ENCODE data around the gene CHID1.

The CHID1 gene

DNA sequence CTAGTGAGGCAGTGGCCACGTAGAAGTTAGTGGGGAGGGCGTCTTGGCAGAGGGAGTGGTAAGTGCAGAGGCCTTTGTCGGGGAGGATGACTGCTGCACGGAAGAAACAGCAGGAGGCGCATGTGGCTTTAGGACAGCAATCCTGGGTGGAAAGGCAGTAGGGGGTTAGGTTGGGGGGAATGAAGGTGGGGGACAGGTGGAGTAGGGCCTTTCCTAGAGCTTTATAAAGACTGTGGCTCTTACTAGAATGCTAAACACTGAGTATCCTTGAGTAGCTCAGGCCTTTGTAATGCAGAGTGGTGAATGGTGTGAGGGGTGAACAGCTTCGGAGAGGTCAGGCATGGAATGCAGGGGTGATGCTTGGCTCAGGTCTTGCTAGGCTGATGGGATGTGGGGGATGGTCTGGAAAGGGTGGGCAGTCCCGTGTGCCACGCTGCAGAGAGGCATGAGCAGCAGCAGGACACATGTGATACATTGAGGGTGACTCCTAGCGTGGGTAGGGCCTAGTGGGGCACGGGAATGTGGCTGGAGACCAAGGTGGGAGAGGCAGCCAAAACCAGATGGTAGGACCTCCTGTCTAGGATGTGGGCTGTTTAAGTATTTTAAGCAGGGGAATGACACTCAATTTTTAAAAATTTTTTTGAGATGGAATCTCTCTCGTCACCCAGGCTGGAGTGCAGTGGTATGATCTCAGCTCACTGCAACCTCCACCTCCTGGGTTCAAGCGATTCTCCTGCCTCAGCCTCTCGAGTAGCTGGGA is 34.3 kb upstream of the CHID1 start:
- TF ChIP-seq, protein P1, sequence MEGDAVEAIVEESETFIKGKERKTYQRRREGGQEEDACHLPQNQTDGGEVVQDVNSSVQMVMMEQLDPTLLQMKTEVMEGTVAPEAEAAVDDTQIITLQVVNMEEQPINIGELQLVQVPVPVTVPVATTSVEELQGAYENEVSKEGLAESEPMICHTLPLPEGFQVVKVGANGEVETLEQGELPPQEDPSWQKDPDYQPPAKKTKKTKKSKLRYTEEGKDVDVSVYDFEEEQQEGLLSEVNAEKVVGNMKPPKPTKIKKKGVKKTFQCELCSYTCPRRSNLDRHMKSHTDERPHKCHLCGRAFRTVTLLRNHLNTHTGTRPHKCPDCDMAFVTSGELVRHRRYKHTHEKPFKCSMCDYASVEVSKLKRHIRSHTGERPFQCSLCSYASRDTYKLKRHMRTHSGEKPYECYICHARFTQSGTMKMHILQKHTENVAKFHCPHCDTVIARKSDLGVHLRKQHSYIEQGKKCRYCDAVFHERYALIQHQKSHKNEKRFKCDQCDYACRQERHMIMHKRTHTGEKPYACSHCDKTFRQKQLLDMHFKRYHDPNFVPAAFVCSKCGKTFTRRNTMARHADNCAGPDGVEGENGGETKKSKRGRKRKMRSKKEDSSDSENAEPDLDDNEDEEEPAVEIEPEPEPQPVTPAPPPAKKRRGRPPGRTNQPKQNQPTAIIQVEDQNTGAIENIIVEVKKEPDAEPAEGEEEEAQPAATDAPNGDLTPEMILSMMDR (IDR thresholded peaks at IDR 0.05; ENCODE audit: extremely low read depth, insufficient read depth, missing control alignments): no peak
- no peak for DNase-seq (ENCODE audit: low spot score)
- in situ Hi-C loops (cut with MboI; ENCODE audit: low pct_unique_long_range_greater_than_20kb, low sequenced_read_pairs, unreplicated experiment): no loop called here

DNA sequence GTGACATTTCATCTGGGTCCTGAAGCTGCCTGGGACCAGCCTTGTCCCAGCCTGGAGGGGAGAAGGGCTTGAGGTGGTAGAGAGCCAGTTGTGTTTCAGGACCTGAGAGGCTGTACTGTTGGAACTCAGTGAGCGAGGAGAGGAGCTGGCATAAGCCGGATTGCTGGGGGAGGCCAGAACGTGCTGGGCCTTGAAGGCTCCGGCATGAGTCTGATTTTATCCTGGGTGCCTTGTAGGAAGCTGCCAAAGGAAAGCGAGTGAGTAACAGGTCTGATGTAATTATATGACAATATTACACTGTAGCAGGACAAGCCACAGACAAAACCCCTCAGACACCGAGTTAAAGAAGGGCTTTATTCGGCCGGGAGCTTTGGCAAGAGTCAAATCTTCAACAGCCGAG is 32.2 kb upstream of the CHID1 start:
- in situ Hi-C loops (cut with MboI; ENCODE audit: low pct_unique_long_range_greater_than_20kb, low sequenced_read_pairs, unreplicated experiment): no loop called here
- TF ChIP-seq, protein P1 (IDR thresholded peaks at IDR 0.05; ENCODE audit: extremely low read depth, insufficient read depth, missing control alignments): no peak
- no peak for DNase-seq (ENCODE audit: low spot score)

DNA sequence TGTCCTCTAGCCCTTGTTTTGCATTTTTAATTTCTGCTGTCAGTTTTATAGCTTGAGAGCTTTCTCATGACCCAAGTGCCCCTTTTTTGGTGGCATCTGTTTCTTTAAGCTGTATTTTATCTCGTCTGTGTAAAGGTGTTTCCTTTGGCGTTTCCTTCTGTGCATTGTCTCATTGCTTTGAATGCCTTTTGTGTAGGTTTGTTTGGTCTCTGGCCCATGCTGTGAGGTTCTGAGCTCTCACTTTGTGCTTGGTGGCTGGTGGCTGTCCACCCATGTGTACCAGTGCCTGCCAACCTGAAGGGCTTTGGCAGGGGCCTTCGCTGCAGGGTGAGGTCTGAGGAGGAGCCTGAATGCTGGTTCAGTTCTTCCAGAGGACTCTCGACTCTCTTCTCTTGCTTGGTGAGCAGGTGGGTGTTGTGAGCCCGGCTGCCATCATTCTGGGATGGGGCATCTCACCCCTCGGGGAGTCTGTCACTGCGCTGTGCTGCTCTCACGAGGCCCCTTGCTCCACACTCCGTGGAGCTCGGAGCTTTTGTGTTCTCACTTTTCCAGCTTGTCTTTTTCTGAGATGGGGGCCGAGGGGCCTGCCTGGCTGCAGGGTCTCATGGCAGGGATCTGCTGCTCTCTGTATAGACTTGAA is 30.0 kb upstream of the CHID1 start:
- TF ChIP-seq, protein P1 (IDR thresholded peaks at IDR 0.05; ENCODE audit: extremely low read depth, insufficient read depth, missing control alignments): no peak
- no peak for DNase-seq (ENCODE audit: low spot score)
- in situ Hi-C loops (cut with MboI; ENCODE audit: low pct_unique_long_range_greater_than_20kb, low sequenced_read_pairs, unreplicated experiment): no loop called here

DNA sequence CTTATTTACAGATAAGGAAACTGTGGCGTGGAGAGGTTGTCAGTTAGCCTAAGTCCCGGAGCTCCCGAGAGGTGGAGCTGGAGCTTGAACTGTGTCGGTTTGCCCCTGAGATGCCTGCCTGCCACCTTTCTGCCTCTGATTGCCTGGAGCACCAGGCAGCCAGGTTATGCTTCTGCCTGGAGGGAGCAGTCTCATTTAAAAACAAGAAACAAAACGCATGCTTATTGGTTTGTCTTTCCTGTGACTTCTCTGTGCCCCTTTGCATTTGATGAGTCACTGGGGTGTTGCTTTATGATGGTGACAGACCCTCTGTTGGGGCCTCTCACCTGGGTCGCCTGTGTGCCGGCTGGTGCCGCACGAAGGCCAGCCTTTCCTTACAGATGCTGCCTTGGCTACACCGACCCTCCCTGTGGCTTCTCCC is 27.2 kb upstream of the CHID1 start:
- TF ChIP-seq, protein P1 (IDR thresholded peaks at IDR 0.05; ENCODE audit: extremely low read depth, insufficient read depth, missing control alignments): no peak
- in situ Hi-C loops (cut with MboI; ENCODE audit: low pct_unique_long_range_greater_than_20kb, low sequenced_read_pairs, unreplicated experiment): no loop called here
- no peak for DNase-seq (ENCODE audit: low spot score)

DNA sequence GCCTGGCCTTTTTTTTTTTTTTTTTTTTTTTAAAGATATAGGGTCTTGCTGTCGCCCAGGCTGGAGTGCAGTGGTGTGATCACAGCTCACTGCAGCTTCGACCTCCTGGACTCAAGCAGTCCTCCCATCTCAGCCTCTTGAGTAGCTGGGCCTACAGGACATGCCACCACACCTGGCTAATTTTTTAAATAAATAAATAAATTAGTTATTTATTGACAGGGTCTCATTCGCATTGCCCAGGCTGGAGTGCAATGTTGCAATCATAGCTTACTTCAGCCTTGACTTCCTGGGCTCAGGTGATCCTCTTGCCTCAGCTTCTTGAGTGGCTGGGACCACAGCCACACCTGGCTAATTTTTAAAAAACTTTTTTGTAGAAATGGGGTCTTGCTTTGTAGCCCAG is 25.6 kb upstream of the CHID1 start:
- no peak for DNase-seq (ENCODE audit: low spot score)
- TF ChIP-seq, protein P1 (IDR thresholded peaks at IDR 0.05; ENCODE audit: extremely low read depth, insufficient read depth, missing control alignments): no peak

DNA sequence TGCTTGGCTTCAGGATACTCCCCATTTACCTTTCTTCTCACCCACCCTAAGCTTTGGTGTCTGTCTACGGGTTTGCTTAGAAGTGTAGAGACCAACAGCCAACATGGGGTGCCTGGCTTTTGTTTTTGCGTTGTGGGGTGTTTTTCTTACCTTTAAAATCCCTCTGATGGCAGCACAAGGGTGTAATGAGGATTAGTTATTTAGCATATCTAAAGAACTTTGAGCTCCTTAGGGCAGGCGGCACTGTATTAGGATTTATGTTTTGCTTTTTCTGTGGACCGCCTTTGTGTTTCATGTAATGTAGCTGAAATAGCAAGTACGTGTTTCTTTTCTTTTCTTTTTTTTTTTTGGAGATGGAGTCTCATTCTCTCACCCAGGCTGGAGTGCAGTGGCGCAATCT is 23.9 kb upstream of the CHID1 start:
- in situ Hi-C loops (cut with MboI; ENCODE audit: low pct_unique_long_range_greater_than_20kb, low sequenced_read_pairs, unreplicated experiment): no loop called here
- TF ChIP-seq, protein P1 (IDR thresholded peaks at IDR 0.05; ENCODE audit: extremely low read depth, insufficient read depth, missing control alignments): no peak
- no peak for DNase-seq (ENCODE audit: low spot score)

More for the DNA sequence above, 25.6 kb upstream of the CHID1 start:
- in situ Hi-C loops (cut with MboI; ENCODE audit: low pct_unique_long_range_greater_than_20kb, low sequenced_read_pairs, unreplicated experiment): no loop called here

All from GM13977 (cell line).